Immature natural killer cell (primary cell): ENCODE data around the gene UFC1. TPM values are rescaled to one million over a fixed set of nuclear protein-coding genes. Genes with fewer than 3 reads are reported as not detected.
A peak's percentile ranks its signal among the peaks of the same experiment; 100 is the strongest.

ENCODE experiments used
- DNase-seq, 3 donors: peaks; one replicate each; pipeline ENCODE4 v3.0.0; 2022; ENCODE audit warnings: mixed read lengths in 1 of 3
- H3K27ac Mint-ChIP-seq, 6 donors: one replicate each; pipeline ENCODE4 v1.8.0; 2020; ENCODE audit warnings: mixed read lengths in 6 of 6, mild to moderate bottlenecking in 5 of 6, inconsistent platforms in 4 of 6, moderate library complexity in 3 of 6
- H3K27me3 Mint-ChIP-seq, 3 donors: one replicate each; pipeline ENCODE4 v1.8.0; 2020 to 2021; ENCODE audit warnings: low read depth in 3 of 3, mild to moderate bottlenecking in 3 of 3, mixed read lengths in 3 of 3, moderate library complexity in 3 of 3, inconsistent platforms in 1 of 3
- H3K36me3 Mint-ChIP-seq, 3 donors: one replicate each; pipeline ENCODE4 v1.8.0; 2020; ENCODE audit warnings: mixed read lengths in 3 of 3, inconsistent platforms in 2 of 3, mild to moderate bottlenecking in 2 of 3
- H3K4me1 Mint-ChIP-seq, 2 donors: one replicate each; pipeline ENCODE4 v1.8.0; 2020; ENCODE audit warnings: inconsistent platforms in 2 of 2, mild to moderate bottlenecking in 2 of 2, mixed read lengths in 2 of 2, moderate library complexity in 1 of 2
- H3K4me3 Mint-ChIP-seq, 5 donors: one replicate each; pipeline ENCODE4 v1.8.0; 2020; ENCODE audit warnings: mild to moderate bottlenecking in 5 of 5, mixed read lengths in 5 of 5, inconsistent platforms in 3 of 5, moderate library complexity in 3 of 5
- H3K9me3 Mint-ChIP-seq, 6 donors: one replicate each; pipeline ENCODE4 v1.8.0; 2020; ENCODE audit warnings: mild to moderate bottlenecking in 6 of 6, mixed read lengths in 6 of 6, inconsistent platforms in 4 of 6, moderate library complexity in 3 of 6
- polyA plus RNA-seq, 3 donors: library from polyadenylated mRNA; unstranded; fragments of 300-500 nt; fragmentation: Illumina TruSeq; gene quantifications; one replicate each; pipeline ENCODE4 v1.2.3, GENCODE V29; 2021

The UFC1 gene
- polyA plus RNA-seq, 3 donors from 2014 or later: 174 to 219 (median 186) TPM

- H3K36me3 Mint-ChIP-seq: peaks cover 5 to 40% (median 29%) of the 10 kb centered on the region in 3 donors
- DNase-seq: no peak
- H3K4me1 Mint-ChIP-seq: peaks cover 30 to 48% of the 10 kb centered on the region in 2 donors
- peak overlapping the region in 2 of 6 donors; percentile 49 to 76 for H3K27ac Mint-ChIP-seq
- H3K4me3 Mint-ChIP-seq: no peak overlapping the region
- peaks cover 0 to 2% (median 1%) of the 10 kb centered on the region in 3 donors for H3K27me3 Mint-ChIP-seq
- H3K9me3 Mint-ChIP-seq: no peaks in the 10 kb centered on the region
Measured at GRCh38 chr1:161122967-161123366, 30.8 kb upstream of the UFC1 start.

GRCh38 chr1:161127649-161128048, 26.1 kb upstream of the UFC1 start:
- Mint-ChIP-seq H3K4me3 (no peak overlapping the region), H3K9me3 (no peaks in the 10 kb centered on the region), H3K36me3 (peaks cover 5 to 32% (median 23%) of the 10 kb centered on the region in 3 donors), H3K27ac (peak overlapping the region in 1 of 6 donors; percentile 40), H3K4me1 (peaks cover 25 to 48% of the 10 kb centered on the region in 2 donors), H3K27me3 (peaks cover 5 to 10% (median 7%) of the 10 kb centered on the region in 3 donors)
- no peak for DNase-seq

- Mint-ChIP-seq H3K9me3 (no peaks in the 10 kb centered on the region), H3K36me3 (peaks cover 5 to 26% (median 15%) of the 10 kb centered on the region in 3 donors), H3K4me1 (peaks cover 25 to 48% of the 10 kb centered on the region in 2 donors), H3K27me3 (peaks cover 5 to 10% (median 7%) of the 10 kb centered on the region in 3 donors), H3K27ac (peak overlapping the region in 1 of 6 donors; percentile 61), H3K4me3 (no peak overlapping the region)
- no peak for DNase-seq
Measured at GRCh38 chr1:161128591-161129420, 25.0 kb upstream of the UFC1 start.

- Mint-ChIP-seq H3K4me1 (peaks cover 27 to 52% of the 10 kb centered on the region in 2 donors), H3K36me3 (peaks cover 5 to 19% (median 11%) of the 10 kb centered on the region in 3 donors), H3K27me3 (peaks cover 5 to 10% (median 7%) of the 10 kb centered on the region in 3 donors), H3K27ac (peak overlapping the region in 3 of 6 donors; percentile 83 to 98 (median 97)), H3K9me3 (no peaks in the 10 kb centered on the region), H3K4me3 (peak overlapping the region in 1 of 5 donors; percentile 1)
- DNase-seq: no peak
Measured at GRCh38 chr1:161130266-161130665, 23.5 kb upstream of the UFC1 start.

DNA sequence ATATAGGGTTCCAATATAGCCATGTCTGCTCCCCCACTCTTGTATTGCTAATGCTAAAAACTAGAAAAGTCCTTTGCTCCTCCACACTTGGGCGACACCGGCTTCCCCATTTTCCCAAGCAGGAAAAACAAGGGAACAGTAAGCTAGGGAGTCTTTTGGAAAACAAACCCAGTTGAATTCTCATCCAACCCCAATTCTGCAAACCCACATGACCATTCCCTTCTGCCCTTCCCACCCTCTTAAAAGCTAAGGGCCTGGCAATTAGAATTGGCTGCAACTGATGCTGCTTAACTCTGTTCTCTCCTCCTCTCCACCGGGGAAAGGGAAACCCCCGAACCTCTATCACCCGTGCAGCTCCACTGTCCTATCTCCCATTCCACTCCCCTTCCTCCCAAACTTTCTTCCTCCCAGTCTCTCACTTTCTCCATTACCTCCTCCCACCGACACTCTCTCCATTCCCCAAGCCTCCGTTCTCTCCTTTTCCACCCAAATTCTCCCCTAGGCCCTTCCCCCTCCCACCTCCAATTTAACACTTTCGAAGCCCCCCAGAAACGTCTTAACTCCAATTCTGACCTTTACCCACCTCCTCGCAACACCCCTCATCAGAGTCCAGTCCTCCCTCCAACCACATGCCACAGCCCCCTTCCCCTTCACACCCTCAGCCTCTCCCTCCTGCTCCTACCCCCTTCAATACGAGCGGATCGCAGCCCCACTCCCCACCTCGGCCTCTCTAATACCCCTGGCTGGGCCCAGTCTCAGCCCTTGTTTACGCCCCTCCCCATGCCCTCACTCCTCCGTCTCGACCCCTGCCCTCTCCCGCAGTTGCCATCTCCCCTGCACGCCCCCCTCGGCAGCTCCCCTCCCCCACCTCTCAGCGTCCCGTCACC, 22.0 kb upstream of the UFC1 start:
- no peaks in the 10 kb centered on the region for H3K9me3 Mint-ChIP-seq
- H3K4me3 Mint-ChIP-seq: no peak overlapping the region
- H3K36me3 Mint-ChIP-seq: peaks cover under 1 to 12% (median 7%) of the 10 kb centered on the region in 3 donors
- peaks cover 23 to 46% of the 10 kb centered on the region in 2 donors for H3K4me1 Mint-ChIP-seq
- H3K27ac Mint-ChIP-seq: peak overlapping the region in 3 of 6 donors; percentile 83 to 98 (median 97)
- H3K27me3 Mint-ChIP-seq: peaks cover 5 to 10% (median 7%) of the 10 kb centered on the region in 3 donors
- peak in 1 of 3 donors; percentile 12 for DNase-seq

- Mint-ChIP-seq H3K4me1 (peaks cover 20 to 39% of the 10 kb centered on the region in 2 donors), H3K9me3 (no peaks in the 10 kb centered on the region), H3K27ac (peak within 1 kb of the TSS in 3 of 6 donors; percentile 83 to 98 (median 97)), H3K4me3 (no peak within 1 kb of the TSS), H3K27me3 (peaks cover 5 to 10% (median 7%) of the 10 kb centered on the region in 3 donors), H3K36me3 (peaks cover 0 to 6% (median 3%) of the 10 kb centered on the region in 3 donors)
- peak; percentile 89 to 91 (median 90) for DNase-seq
Measured at GRCh38 chr1:161132410-161133219, 21.2 kb upstream of the UFC1 start, which contains the start of gene DEDD. DEDD (minus strand) TSS chr1:161132667; CDS start chr1:161124462, 8,205 bp downstream.

- DNase-seq: no peak
- Mint-ChIP-seq H3K9me3 (no peaks in the 10 kb centered on the region), H3K27ac (no peak overlapping the region), H3K36me3 (peaks cover 0 to 7% (median 0%) of the 10 kb centered on the region in 3 donors), H3K27me3 (peaks cover 5 to 10% (median 7%) of the 10 kb centered on the region in 3 donors), H3K4me3 (no peak overlapping the region), H3K4me1 (peaks cover 19 to 35% of the 10 kb centered on the region in 2 donors)
Measured at GRCh38 chr1:161133220-161133740, 20.5 kb upstream of the UFC1 start.

DNA sequence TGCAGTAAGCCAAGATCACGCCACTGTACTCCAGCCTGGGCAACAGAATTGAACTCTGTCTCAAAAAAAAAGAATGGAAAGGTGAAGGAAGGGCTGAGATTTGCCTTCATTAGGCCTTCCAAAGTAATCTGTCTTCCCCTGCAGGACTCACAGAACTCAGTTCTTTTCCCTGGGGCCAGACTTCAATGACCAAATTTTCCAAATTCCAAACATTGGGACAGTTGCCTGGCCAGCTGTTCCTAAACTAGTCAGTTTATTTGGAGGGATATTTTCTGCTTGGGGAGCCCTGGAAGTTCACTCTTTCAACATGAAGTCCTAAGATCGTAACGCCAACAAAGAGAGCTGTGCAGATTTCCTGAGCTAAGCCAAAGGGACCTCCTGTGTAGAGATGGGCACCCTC, 15.9 kb upstream of the UFC1 start:
- Mint-ChIP-seq H3K4me3 (no peak overlapping the region), H3K9me3 (no peaks in the 10 kb centered on the region), H3K36me3 (peaks cover 0 to 6% (median 0%) of the 10 kb centered on the region in 3 donors), H3K27ac (no peak overlapping the region), H3K4me1 (peaks cover 3 to 10% of the 10 kb centered on the region in 2 donors), H3K27me3 (peaks cover 0 to 2% (median 0%) of the 10 kb centered on the region in 3 donors)
- DNase-seq: no peak

DNA sequence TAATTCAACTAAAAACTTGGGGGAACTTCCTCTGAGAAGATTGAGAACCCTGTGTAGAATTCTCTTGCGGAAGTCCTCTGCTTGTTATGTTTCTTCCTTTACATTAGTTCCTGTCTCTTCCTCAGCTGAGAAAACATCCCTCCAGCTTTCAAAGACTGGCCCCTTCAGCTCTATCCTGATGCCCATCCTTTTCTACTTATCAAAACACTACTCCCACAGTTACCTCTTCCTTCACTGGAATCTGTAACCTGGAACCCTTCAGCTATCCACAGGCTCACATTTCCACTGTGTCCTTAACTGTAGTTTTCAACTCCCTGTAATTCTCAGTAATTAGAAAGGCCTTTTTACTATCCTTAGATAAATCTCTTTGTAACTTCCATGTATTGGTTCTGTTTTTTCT, 15.3 kb upstream of the UFC1 start:
- Mint-ChIP-seq H3K27me3 (peaks cover 0 to 2% (median 0%) of the 10 kb centered on the region in 3 donors), H3K9me3 (no peaks in the 10 kb centered on the region), H3K4me1 (peaks cover 3 to 10% of the 10 kb centered on the region in 2 donors), H3K36me3 (peaks cover 0 to 6% (median 0%) of the 10 kb centered on the region in 3 donors), H3K4me3 (no peak overlapping the region), H3K27ac (peak overlapping the region in 2 of 6 donors; percentile 12 to 31)
- no peak for DNase-seq

GRCh38 chr1:161139766-161140165, 14.0 kb upstream of the UFC1 start:
- peaks cover 3 to 10% of the 10 kb centered on the region in 2 donors for H3K4me1 Mint-ChIP-seq
- H3K9me3 Mint-ChIP-seq: no peaks in the 10 kb centered on the region
- no peak overlapping the region for H3K27ac Mint-ChIP-seq
- H3K36me3 Mint-ChIP-seq: peaks cover 0 to 6% (median 0%) of the 10 kb centered on the region in 3 donors
- DNase-seq: peak in 2 of 3 donors; percentile 26 to 38
- no peak overlapping the region for H3K4me3 Mint-ChIP-seq
- peaks cover 0 to 2% (median 0%) of the 10 kb centered on the region in 3 donors for H3K27me3 Mint-ChIP-seq

- Mint-ChIP-seq H3K27me3 (peaks cover 0 to 2% (median 0%) of the 10 kb centered on the region in 3 donors), H3K4me3 (no peak overlapping the region), H3K9me3 (no peaks in the 10 kb centered on the region), H3K4me1 (peaks cover 0 to 5% of the 10 kb centered on the region in 2 donors), H3K27ac (no peak overlapping the region), H3K36me3 (peaks cover 0 to 6% (median 0%) of the 10 kb centered on the region in 3 donors)
- DNase-seq: no peak
Measured at GRCh38 chr1:161140755-161141400, 12.9 kb upstream of the UFC1 start.

DNA sequence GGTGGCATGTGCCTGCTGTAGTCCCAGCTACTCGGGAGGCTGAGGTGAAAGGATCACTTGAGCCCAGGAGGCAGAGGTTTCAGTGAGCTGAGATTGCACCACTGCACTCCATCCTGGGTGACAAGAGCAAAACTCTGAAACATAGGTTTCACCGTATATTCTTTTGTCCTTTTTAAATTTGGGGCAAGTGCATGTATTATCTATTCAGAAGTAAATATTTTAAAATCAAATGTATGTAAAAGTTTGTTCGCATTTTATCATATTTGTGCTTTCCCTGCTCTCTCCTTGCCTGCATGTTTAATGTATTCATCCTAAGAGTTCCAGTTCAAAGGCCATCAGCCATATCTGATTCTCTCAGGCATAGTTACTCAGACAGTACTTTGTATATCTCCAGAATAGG, 7.9 kb upstream of the UFC1 start:
- H3K36me3 Mint-ChIP-seq: no peaks in the 10 kb centered on the region
- no peaks in the 10 kb centered on the region for H3K4me1 Mint-ChIP-seq
- H3K4me3 Mint-ChIP-seq: no peak overlapping the region
- H3K9me3 Mint-ChIP-seq: no peaks in the 10 kb centered on the region
- H3K27ac Mint-ChIP-seq: no peak overlapping the region
- H3K27me3 Mint-ChIP-seq: peaks cover 0 to 1% (median 0%) of the 10 kb centered on the region in 3 donors
- DNase-seq: no peak
